ENCODE results near the gene MAP4K3.

MAP4K3 gene

DNA sequence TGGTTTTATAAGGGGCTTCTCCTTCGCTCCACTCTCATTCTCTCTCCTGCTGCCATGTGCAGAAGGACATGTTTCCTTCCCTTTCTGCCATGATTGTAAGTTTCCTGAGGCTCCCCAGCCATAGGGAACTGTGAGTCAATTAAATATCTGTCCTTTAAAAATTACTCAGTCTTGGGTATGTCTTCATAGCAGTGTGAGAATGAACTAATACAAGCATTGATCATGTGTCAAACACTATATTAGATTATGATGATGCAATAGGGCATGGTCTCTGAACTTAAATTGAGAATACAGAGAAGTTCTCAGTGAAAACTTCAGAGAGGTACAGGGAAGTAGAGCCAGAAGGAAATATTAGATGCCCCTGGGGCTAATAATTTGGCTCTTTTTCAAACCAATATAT, 5.9 kb upstream of the MAP4K3 start:
- no peak for DNase-seq

DNA sequence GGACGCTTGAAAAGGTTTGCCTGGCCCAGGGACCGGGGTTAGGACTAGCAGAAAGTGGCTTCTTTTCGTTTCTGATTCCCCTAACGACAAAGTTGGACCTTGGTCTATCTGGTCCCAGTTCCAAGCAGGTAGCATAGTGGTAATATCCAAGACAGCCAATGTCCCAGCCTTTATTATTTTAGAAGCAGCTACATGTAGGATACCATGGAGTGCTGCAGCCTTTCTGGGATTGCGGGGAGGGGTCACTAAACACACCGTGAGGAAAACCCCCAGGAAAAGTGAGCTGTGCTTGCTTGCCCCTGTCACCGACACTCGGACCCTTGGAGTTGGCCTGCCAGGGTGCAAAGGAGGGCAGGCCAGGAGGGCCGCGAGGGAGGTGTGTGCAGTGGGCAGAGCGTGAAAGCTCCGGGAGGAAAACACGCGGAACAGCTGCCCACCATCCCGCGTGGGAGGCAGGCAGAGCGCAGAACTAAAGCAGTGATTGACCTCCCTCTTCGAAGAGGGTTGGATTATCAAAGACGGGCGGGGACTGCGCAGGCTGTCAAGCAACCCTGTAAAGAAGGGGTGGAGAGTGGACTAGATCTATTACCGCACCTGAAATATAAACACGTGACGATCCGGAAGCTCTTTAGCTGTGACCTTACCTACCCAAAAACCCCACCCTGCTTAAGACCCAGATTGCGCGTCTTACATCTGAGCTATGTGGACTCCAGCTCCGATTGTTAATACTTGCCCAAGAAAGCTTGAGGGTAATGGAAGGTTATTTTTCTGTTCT, 624 bp upstream of the MAP4K3 start:
- no peak for DNase-seq

DNA sequence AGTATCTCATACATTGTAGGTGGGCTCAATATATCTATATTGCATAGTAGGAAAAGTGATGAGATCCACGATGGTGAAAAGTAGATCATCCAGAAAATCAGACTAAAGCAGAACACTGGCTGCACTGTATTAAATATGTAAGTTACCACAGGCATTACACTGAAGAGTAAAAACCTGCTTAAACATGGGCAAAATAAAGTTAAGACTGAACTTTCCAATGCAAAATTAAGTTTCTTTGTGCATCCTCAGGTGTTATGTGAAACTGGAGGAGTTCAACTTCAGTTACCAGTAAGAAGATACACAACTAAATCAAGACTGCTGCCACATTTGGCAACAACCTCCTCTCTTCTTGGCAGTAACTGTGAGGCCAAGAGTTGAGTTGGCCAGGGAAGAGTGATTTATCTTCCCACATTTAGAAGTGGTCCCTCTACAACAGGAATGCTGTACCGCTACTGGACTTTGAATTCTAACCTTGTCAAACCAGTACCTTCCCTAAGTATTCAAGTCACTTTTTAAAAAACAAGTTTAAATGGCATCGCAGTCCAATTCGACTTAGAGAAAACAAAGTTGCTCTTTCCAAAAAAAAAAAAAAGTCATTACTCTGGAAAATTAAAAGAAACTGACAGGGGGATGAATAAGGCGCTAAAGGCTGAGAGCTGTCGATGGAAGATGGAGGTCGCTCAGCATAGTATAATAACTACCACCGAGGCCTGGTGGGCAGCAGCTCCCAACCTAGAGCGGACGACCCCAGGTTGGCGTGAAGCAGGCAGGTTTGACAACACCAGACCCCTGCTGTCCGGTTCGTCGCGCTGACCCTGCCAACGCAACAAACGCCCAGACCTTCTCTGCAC, 1.1 kb downstream of the MAP4K3 start:
- DNase-seq = no peak

GRCh38 chr2:39435234-39435633, 1.9 kb downstream of the MAP4K3 start:
- no peak for DNase-seq

DNA sequence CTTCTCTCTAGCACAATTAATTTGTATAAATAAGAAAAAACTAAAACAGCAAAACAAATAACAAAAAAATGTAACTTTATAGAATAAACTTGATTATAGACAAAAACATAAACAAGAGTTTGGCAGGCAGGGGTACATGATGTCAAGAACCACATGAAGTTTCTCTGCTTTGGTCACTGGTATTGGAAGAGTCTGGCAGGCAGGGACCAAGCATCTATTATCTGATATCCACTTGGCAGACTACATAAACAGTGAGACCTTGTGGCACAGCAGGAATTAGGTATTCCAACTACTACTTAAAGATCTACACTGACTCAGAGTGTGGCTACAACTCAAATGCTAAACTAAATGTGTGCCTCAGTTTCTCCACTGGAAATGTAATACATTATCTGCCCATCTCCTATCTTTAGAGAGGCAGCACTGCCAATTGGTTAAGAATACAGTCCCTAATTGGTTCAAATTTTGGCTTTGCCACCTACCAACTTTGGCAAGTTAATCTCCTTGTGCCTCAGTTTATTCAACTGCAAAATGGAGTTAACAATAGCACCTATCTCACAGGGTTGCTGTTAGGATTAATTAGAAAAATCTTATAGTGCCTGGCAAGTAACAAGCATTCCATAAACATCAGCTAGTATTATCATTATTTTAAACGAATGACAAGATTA, 2.7 kb downstream of the MAP4K3 start:
- DNase-seq = no peak

- no peak for DNase-seq
Observed at GRCh38 chr2:39433586-39434195, 3.4 kb downstream of the MAP4K3 start.

GRCh38 chr2:39432701-39433100, 4.4 kb downstream of the MAP4K3 start:
- DNase-seq = no peak

- DNase-seq = no peak
Observed at GRCh38 chr2:39431592-39432316, 5.3 kb downstream of the MAP4K3 start.

- DNase-seq = no peak
Observed at GRCh38 chr2:39429746-39430145, 7.3 kb downstream of the MAP4K3 start.

DNA sequence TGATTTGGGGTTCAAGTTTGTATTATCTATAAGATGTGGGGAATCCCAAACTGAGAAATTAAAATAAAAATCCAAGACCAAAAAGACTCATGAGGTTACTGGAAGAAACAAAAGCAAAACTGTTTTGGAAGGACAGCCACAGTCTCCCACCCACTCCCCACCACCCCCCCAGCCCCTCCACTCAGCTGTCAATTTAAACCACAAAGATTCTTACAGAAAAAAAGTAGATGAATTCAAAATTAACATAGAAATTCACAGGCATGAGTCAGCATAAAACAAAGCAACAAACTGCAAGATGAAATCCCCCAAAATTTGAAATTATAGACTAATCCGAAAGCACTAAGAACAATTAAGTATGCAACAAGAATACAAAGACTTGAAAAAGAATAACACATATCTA, 12.1 kb downstream of the MAP4K3 start:
- DNase-seq = no peak

DNA sequence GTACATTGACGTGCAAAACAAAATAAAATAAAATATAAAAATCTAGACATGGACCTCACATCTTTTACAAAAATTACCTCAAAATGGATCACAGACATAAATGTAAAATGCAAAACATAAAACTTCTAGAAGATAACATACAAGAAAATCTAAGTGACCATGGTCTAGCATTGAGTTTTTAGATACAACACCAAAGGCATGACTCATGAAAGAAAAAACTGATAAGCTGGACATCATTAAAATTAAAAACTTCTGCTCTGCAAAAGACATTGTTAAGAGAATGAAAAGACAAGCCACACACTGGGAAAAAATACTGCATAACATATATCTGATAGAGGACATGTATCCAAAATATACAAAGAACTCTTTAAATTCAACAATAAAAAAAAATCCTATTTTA, 14.4 kb downstream of the MAP4K3 start:
- no peak for DNase-seq

- DNase-seq = no peak
Observed at GRCh38 chr2:39421354-39421753, 15.7 kb downstream of the MAP4K3 start.

- no peak for DNase-seq
Observed at GRCh38 chr2:39419282-39420223, 17.5 kb downstream of the MAP4K3 start.

GRCh38 chr2:39418491-39418890, 18.6 kb downstream of the MAP4K3 start:
- DNase-seq = no peak

DNA sequence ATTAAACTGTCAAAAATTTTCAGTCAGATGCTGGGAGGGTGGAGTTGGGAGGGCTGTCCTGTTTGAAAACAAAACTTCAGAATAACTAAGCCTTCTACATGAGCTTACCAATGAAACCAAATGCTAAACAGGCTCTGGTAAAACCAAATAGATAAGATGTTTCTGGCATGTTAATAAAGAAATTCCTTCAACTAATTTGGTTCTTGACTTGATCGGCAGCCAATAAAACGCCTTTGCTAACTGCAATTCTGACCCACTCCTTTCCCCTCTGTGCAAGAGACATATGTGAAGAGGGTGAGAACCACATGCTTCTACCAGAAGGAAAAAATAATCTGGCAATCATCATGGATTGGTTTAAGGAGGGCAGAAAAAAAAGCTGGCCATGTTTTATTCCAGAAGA, 20.9 kb downstream of the MAP4K3 start:
- no peak for DNase-seq

- DNase-seq = no peak
Observed at GRCh38 chr2:39413063-39413737, 23.9 kb downstream of the MAP4K3 start.

- no peak for DNase-seq
Observed at GRCh38 chr2:39411181-39411944, 25.7 kb downstream of the MAP4K3 start.

DNA sequence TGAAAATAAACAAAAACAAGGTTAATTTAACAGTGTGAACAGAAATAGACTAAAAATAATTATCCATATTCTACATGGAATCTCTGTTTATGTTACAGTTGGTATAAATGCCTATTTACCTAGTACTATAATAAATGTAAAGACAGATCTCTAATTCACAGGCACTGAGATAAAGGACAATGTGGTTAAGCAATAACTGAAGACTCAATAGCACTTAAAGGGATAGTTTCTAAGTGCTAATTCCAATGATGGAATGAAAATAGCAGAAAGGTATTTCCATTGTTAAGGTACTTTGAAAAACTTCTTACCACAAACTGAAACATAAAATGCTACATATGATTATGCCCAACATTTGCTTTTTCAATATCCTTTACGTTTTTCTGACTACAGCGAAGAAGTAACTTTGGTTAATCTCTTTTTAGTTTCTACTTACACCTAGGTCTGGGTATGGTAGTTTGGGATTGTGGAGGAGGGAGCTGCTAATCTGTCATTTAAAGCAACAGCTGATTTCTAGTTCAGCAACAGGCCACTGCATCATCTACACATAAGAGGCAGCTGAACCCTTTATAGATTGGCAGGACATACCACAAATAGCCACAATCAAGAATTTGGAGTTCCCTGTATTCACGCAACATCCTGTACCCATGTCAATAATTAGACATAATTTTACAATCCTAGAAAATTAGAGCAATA, 27.2 kb downstream of the MAP4K3 start:
- DNase-seq = no peak
